Glutamatergic neuron (in vitro differentiated cells): ENCODE measurements around the gene NLRP13. TPM values are rescaled to one million over a fixed set of nuclear protein-coding genes. Genes with fewer than 3 reads are reported as not detected.
"Not testable (repeated sequence)": the region's sequence is repeated elsewhere in the genome, so short reads cannot be mapped to it uniquely, and the experiment has no call there.

Source experiments
- DNase-seq: peaks from one replicate; pipeline ENCODE4 v3.0.0; 2022
- H3K27ac Mint-ChIP-seq: one replicate; pipeline ENCODE4 v1.8.0; 2020; ENCODE audit warnings: mild to moderate bottlenecking, mixed read lengths, inconsistent platforms; ENCODE audit not compliant: unreplicated experiment
- H3K27me3 Mint-ChIP-seq: one replicate; pipeline ENCODE4 v1.8.0; 2020; ENCODE audit warnings: mild to moderate bottlenecking, moderate library complexity, mixed read lengths, inconsistent platforms; ENCODE audit not compliant: unreplicated experiment
- H3K36me3 Mint-ChIP-seq: one replicate; pipeline ENCODE4 v1.8.0; 2020; ENCODE audit warnings: mild to moderate bottlenecking, mixed read lengths, inconsistent platforms; ENCODE audit not compliant: unreplicated experiment
- H3K4me1 Mint-ChIP-seq: one replicate; pipeline ENCODE4 v1.8.0; 2020; ENCODE audit warnings: mild to moderate bottlenecking, low read depth, mixed read lengths, inconsistent platforms; ENCODE audit not compliant: unreplicated experiment
- H3K4me3 Mint-ChIP-seq: one replicate; pipeline ENCODE4 v1.8.0; 2020; ENCODE audit warnings: mild to moderate bottlenecking, mixed read lengths, inconsistent platforms; ENCODE audit not compliant: unreplicated experiment
- H3K9me3 Mint-ChIP-seq: one replicate; pipeline ENCODE4 v1.8.0; 2020; ENCODE audit warnings: mild to moderate bottlenecking, moderate library complexity, mixed read lengths, inconsistent platforms; ENCODE audit not compliant: unreplicated experiment
- CTCF ChIP-seq: fragments of 200-600 bp; sonication (generic); IDR thresholded peaks from one replicate; pipeline ENCODE4 v1.5.0; 2021; ENCODE audit not compliant: partially characterized antibody, unreplicated experiment
- total RNA-seq: library from RNA; stranded (reverse); fragmentation: NEBNext Ultra II Directional; extraction: Animal tissue kit (Norgen Biotek cat#: 25700); gene quantifications from one replicate; pipeline ENCODE4 v1.2.1, GENCODE V29; 2021; ENCODE audit not compliant: unreplicated experiment

NLRP13 gene
- total RNA-seq, 1 donor from 2014 or later: not detected

DNA sequence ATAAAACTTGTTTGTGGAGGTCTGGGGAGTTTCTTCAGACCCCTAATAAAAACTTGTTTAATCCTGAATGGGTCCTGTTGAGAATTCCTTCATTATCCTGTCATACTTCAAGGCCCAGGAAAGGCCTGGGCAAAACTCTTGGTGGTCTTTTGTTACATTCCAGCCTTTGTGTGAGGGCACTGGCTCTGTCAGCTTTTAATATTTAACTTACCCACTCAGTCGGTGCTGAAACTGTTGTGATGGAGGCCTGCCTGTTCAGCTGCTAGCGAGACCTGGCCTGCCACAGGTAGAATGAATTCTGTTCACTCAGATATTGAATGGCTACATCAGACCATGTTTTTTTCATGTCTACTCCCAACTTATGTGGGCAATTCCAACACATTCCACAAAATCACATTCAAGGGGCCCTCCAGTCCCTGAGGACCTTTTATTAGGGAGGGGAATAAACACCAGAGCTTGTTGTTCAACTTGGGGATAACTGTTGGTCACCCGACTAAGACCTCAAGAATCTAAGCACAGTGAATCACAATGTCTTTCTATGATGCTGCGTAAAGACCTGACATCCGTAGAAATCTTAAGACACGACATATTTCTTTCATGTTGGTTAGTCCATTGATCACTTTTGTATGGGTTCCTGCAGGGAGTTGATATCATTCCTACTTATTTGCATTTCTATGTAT lies 28.0 kb upstream of the NLRP13 start:
- DNase-seq: no peak
- TF ChIP-seq CTCF: no peak
- peaks cover 11% of the 10 kb centered on the region for H3K36me3 Mint-ChIP-seq
- no peak overlapping the region for H3K27ac Mint-ChIP-seq
- peaks cover 7% of the 10 kb centered on the region for H3K9me3 Mint-ChIP-seq
- H3K27me3 Mint-ChIP-seq: peaks cover 3% of the 10 kb centered on the region
- no peaks in the 10 kb centered on the region for H3K4me1 Mint-ChIP-seq
- no peak overlapping the region for H3K4me3 Mint-ChIP-seq

- Mint-ChIP-seq H3K27ac (no peak overlapping the region), H3K9me3 (peaks cover 7% of the 10 kb centered on the region), H3K36me3 (peaks cover 12% of the 10 kb centered on the region), H3K4me3 (no peak overlapping the region), H3K27me3 (peaks cover 3% of the 10 kb centered on the region), H3K4me1 (no peaks in the 10 kb centered on the region)
- no peak for DNase-seq
- TF ChIP-seq CTCF: no peak
These were observed 26.2 kb upstream of the NLRP13 start for GRCh38 chr19:55958356-55958755.

DNA sequence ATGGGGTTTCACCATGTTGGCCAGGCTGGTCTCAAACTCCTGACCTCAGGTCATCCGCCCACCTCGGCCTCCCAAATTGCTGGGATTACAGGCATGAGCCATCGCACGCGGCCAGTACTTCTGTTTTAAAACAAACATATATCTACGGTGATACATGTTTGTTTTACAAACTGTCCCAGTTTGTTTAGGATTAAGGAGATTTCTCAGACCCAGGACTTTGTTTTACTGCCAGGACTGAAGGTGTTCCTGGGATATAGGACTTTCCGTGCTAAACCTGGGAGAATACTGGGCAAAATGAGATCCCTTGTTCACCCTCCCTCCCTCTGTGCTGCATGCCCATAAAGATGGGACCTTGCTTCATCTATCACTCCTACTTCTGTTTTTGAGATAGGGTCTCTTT lies 24.3 kb upstream of the NLRP13 start:
- H3K36me3 Mint-ChIP-seq: peaks cover 12% of the 10 kb centered on the region
- no peak overlapping the region for H3K4me3 Mint-ChIP-seq
- peaks cover 10% of the 10 kb centered on the region for H3K9me3 Mint-ChIP-seq
- no peaks in the 10 kb centered on the region for H3K4me1 Mint-ChIP-seq
- H3K27me3 Mint-ChIP-seq: no peaks in the 10 kb centered on the region
- TF ChIP-seq CTCF: no peak
- no peak overlapping the region for H3K27ac Mint-ChIP-seq
- DNase-seq: no peak

GRCh38 chr19:55950566-55950965 lies 18.4 kb upstream of the NLRP13 start:
- H3K4me1 Mint-ChIP-seq, H3K36me3 Mint-ChIP-seq, H3K27ac Mint-ChIP-seq, H3K27me3 Mint-ChIP-seq, DNase-seq, H3K4me3 Mint-ChIP-seq: not testable (repeated sequence)
- peaks cover 12% of the 10 kb centered on the region for H3K9me3 Mint-ChIP-seq

DNA sequence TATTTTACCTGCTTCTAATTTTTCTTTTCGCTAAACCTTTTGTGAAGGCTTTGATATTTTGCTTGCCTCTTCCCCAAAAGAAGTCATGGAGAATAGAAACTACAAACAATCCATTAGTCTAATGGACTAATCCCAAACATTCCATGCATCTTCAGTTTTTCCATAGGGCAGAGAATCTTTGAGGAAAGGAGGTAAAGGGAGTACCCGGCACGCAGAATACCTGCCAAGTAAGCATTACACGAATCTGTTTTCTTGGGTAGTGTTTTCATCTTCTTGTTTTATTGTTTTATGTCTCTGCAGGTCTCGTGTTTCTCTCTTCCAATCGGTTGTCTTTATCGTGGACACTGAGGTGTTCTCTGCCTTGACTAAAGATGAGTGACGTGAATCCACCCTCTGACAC lies 15.4 kb upstream of the NLRP13 start, which contains the start of gene NLRP8:
Gene NLRP8, plus strand, starts transcription at position 301 of the 400 bp plus-strand sequence.
- no peak within 1 kb of the TSS for H3K4me3 Mint-ChIP-seq
- no peak within 1 kb of the TSS for H3K27ac Mint-ChIP-seq

More for the DNA sequence above, 15.4 kb upstream of the NLRP13 start, which contains the start of gene NLRP8:
- peaks cover 11% of the 10 kb centered on the region for H3K9me3 Mint-ChIP-seq
- no peak for TF ChIP-seq CTCF
- no peak for DNase-seq
- H3K4me1 Mint-ChIP-seq: no peaks in the 10 kb centered on the region
- peaks cover 6% of the 10 kb centered on the region for H3K36me3 Mint-ChIP-seq
- peaks cover 6% of the 10 kb centered on the region for H3K27me3 Mint-ChIP-seq
